Fibroblast of villous mesenchyme (primary cell): ENCODE data around the gene DPP8. TPM values are rescaled to one million over a fixed set of nuclear protein-coding genes. Genes with fewer than 3 reads are reported as not detected.
A peak's percentile ranks its signal among the peaks of the same experiment; 100 is the strongest.
"Not testable (repeated sequence)": the region's sequence is repeated elsewhere in the genome, so short reads cannot be mapped to it uniquely, and the experiment has no call there.

Experiments used
- DNase-seq: peaks from one replicate; pipeline ENCODE4 v3.0.0-alpha.2; 2010; ENCODE audit warnings: low read depth
- H3K4me3 ChIP-seq: 2 replicates; pipeline ENCODE4 v1.5.1; 2011; ENCODE audit warnings: low read depth, mild to moderate bottlenecking, low read length
- total RNA-seq: library from RNA; depleted of rRNA; stranded (reverse); fragments of >200 nt; gene quantifications from 2 replicates; pipeline ENCODE4 v1.2.3, GENCODE V29; 2012
- TF ChIP-seq, protein P1 (sequence below): IDR thresholded peaks from 2 replicates; pipeline ENCODE4 v1.5.1; 2012; ENCODE audit warnings: low read depth, mild to moderate bottlenecking, low read length; ENCODE audit not compliant: insufficient read depth

Gene DPP8
- total RNA-seq, 1 donor = 49.2 TPM

DNA sequence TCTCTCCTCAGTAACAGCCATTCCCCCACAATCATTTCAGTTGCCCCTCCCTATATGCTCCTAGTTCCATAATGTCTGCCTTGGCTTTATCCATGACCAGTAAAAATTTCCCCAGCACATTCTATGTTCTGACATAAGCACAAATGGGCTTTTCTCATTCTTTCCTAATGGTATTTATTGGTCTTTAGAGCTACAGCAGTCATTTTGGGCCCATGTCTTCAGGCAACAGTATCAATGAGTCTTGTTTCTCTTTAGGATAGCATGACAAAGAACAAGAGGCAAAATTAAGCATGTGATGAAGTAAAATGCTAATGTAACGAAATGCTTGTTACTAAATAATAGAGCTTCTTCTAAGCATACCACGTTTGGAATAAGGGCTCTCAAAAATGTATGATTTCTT is 8.2 kb downstream of the DPP8 start:
- TF ChIP-seq, protein P1, sequence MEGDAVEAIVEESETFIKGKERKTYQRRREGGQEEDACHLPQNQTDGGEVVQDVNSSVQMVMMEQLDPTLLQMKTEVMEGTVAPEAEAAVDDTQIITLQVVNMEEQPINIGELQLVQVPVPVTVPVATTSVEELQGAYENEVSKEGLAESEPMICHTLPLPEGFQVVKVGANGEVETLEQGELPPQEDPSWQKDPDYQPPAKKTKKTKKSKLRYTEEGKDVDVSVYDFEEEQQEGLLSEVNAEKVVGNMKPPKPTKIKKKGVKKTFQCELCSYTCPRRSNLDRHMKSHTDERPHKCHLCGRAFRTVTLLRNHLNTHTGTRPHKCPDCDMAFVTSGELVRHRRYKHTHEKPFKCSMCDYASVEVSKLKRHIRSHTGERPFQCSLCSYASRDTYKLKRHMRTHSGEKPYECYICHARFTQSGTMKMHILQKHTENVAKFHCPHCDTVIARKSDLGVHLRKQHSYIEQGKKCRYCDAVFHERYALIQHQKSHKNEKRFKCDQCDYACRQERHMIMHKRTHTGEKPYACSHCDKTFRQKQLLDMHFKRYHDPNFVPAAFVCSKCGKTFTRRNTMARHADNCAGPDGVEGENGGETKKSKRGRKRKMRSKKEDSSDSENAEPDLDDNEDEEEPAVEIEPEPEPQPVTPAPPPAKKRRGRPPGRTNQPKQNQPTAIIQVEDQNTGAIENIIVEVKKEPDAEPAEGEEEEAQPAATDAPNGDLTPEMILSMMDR = no peak
- DNase-seq = no peak

DNA sequence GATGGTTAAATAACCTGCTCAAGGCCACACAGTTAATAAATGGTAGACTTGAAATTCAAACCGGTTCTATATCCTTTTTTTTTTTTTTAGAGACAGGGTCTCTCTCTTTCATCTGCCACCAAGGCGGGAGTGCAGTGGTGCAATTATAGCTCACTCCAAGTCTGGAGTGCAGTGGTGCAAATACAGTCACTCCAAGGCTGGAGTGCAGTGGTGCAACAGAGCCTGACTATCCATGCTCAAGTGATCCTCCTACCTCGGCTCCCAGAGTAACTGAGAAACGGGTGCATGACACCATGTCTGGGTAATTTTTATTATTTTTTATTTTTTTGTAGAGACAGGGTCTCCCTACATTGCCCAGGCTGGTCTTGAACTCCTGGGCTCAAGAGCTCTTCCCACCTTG is 23.4 kb downstream of the DPP8 start:
- TF ChIP-seq, protein P1 = no peak
- no peak overlapping the region for H3K4me3 ChIP-seq
- DNase-seq = no peak

More for the DNA sequence above, 8.2 kb downstream of the DPP8 start:
- H3K4me3 ChIP-seq = no peak overlapping the region

DNA sequence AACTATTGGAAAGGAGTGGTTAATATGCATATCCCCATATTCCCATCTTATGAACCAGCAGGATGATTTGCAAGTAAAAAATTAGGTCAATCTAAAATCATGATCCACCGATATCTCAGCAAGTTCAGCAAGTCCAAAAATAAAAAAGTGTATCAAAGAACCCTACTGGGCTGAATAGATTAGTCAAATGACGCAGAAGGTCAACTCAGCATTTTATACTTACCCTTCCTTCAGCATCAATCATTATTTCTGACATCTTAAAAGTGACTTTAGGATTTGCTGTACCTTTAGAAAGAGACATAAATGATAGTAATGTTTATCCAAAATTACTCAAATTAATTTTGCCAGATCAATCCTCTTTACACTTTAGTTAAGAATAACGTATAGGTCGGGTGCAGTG is 32.6 kb downstream of the DPP8 start:
- TF ChIP-seq, protein P1 = no peak
- H3K4me3 ChIP-seq = no peak overlapping the region
- DNase-seq = no peak

DNA sequence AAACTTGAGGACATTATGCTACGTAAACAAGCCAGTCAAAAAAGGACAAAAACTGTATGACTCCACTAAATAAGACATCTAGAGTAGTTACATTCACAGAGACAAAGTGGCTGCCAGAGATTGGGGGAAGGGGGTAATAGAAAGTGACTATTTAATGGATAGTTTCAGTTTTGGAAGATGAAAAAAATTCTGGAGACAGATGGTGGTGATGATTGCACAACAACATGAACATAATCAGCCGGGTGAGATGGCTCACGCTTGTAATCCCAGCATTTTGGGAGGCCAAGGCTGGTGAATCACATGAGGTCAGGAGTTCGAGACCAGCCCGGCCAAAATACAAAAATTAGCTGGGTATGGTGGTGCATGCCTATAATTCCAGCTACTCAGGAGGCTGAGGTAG is 40.6 kb downstream of the DPP8 start:
- peak; percentile 86 for DNase-seq
- H3K4me3 ChIP-seq = no peak overlapping the region
- TF ChIP-seq, protein P1 = no peak

DNA sequence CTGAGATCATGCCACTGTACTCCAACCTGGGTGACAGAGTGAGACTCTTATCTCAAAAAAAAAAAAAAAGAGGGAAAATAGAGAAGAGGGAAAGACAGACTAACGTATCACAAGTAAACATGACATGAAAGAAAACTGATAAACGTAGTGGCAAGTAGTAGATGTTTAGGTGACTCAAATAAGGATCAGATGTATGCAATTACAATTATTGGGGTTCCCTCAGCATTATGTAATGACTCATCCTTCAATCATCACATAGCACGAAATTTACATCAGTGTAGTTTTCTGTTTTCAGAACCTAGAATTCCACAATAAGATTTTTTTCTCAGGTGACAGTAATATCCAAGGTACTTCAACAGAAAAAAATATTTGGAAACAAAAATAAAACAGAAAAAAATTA is 46.6 kb downstream of the DPP8 start:
- TF ChIP-seq, protein P1 = no peak
- H3K4me3 ChIP-seq = no peak overlapping the region
- DNase-seq = no peak

DNA sequence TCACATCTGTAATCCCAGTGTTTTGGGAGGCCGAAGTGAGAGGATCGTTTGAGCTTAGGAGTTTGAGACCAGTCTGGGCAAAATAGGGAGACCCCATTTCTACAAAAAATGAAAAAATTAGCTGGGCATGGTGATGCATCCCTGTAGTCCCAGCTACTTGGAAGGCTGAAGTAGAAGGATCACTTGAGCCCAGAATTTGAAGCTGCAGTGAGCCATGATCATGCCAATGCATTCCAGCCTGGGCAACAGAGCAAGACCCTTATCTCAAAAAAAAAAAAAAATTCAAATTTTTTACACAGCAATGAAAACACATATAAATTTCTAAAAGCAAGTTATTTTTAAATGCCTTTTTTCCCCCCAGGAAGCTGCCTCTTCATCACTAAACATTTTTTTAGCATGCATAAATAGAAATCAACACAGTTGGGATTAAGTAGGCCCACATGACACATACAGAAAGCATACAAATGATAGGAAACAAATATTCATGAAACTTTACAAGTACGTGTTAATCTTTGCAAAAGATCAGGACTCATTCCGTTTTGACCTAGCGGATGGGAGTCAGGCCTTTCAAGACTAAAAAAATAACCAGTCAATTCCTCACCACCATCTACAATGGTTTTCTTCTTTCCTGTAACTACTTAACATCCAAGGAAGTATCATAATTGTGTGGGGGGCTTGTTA is 49.1 kb downstream of the DPP8 start:
- no peak overlapping the region for H3K4me3 ChIP-seq
- no peak for DNase-seq
- TF ChIP-seq, protein P1 = no peak

DNA sequence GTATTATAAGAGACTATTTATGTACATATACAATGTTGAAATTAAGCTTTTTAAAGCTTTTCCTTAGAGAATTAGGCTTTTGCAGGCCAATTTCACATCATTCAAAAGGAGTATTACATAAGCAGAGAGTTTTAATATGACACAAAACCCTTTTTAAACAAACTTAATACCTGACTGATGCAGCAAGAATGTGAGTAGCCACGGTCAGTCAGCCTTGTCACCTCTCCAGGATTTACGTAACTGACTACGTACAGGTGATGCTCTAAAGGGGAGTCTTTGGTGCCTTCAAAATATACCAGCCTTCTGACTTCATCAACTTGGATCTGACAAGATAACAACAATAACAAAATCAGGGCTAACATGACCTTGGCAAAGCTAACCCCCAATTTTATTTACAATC is 50.6 kb downstream of the DPP8 start:
- no peak overlapping the region for H3K4me3 ChIP-seq
- DNase-seq = no peak
- TF ChIP-seq, protein P1 = no peak

DNA sequence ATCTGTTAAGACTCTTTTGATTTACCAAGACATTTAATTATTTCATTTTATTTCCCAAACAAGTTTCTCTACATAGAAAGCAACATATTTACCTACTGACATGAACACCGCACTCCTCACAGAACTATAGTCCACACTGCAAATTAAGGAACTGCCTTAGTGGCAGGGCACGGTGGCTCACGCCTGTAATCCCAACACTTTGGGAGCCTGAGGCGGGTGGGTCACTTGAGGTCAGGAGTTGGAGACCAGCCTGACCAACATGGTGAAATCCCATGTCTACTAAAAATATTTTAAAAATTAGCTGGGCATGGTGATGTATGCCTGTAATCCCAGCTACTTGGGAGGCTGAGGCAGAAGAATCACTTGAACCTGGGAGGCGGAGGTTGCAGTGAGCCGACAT is 54.4 kb downstream of the DPP8 start:
- H3K4me3 ChIP-seq, DNase-seq: not testable (repeated sequence)
